Measurements from ENCODE around the gene PLEKHM1. TPM values are rescaled to one million over a fixed set of nuclear protein-coding genes. Genes with fewer than 3 reads are reported as not detected.

The PLEKHM1 gene
- total RNA-seq, 3 donors from 2014 or later (not counting 1 experiment from before 2014, with no cell fraction given): 140 to 160 (median 158) TPM

DNA sequence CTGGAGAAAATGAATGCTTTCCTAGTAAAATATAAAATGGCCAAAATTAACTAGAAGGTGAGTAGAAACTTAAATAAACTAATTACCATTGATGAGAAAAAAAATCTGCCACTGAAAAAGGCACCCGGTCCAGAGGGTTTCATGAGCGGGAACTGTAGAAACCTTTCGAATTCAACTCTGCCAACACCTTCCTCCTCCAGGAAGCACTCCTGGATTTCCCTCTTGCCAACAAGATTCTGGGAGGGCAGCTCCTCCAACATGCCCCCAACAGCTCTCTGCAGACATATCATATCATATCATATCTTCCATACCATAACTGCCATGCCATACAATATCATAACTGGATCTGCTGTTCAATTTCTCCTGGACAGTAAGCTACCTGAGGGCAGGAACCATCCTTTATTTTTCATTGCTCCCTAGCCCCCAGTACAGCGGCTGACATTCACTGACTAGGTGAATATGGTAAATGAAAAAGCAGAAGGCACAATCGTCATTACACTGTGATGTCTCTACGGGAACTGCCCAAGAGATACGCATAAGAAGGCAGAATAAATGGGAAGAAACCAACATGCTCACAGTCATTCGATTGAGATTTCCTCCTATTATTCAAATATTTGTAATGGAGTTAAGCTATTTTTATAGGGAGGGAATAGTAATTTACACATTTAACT, 67.1 kb downstream of the PLEKHM1 start:
- H3K4me1 ChIP-seq (ENCODE audit: control insufficient read depth, insufficient read depth, low read length): peaks cover 18% of the 10 kb centered on the region
- no peak overlapping the region for H3K4me3 Mint-ChIP-seq
- DNase-seq (no peak), ATAC-seq (no peak)
- H3K27ac Mint-ChIP-seq: no peak overlapping the region
- H3K9me3 Mint-ChIP-seq: no peaks in the 10 kb centered on the region
- H3K36me3 Mint-ChIP-seq: no peaks in the 10 kb centered on the region
- H3K4me3 ChIP-seq (ENCODE audit: low read length): no peak overlapping the region
- no peaks in the 10 kb centered on the region for H3K9me3 ChIP-seq (ENCODE audit: control insufficient read depth, insufficient read depth, low read length)
- no peaks in the 10 kb centered on the region for H3K27me3 Mint-ChIP-seq (ENCODE audit: low read depth in 2 of 2)
- TF ChIP-seq, protein P1, sequence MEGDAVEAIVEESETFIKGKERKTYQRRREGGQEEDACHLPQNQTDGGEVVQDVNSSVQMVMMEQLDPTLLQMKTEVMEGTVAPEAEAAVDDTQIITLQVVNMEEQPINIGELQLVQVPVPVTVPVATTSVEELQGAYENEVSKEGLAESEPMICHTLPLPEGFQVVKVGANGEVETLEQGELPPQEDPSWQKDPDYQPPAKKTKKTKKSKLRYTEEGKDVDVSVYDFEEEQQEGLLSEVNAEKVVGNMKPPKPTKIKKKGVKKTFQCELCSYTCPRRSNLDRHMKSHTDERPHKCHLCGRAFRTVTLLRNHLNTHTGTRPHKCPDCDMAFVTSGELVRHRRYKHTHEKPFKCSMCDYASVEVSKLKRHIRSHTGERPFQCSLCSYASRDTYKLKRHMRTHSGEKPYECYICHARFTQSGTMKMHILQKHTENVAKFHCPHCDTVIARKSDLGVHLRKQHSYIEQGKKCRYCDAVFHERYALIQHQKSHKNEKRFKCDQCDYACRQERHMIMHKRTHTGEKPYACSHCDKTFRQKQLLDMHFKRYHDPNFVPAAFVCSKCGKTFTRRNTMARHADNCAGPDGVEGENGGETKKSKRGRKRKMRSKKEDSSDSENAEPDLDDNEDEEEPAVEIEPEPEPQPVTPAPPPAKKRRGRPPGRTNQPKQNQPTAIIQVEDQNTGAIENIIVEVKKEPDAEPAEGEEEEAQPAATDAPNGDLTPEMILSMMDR (IDR thresholded peaks at IDR 0.05): no peak
- H3K27me3 ChIP-seq (ENCODE audit: control insufficient read depth, insufficient read depth, low read length): no peaks in the 10 kb centered on the region
- peaks cover 7 to 24% of the 10 kb centered on the region in 2 donors for H3K4me1 Mint-ChIP-seq
- no peaks in the 10 kb centered on the region for H3K36me3 ChIP-seq (ENCODE audit: control insufficient read depth, insufficient read depth, low read length)
- no peak overlapping the region for H3K27ac ChIP-seq (ENCODE audit: low read length)
- 83% methylated on average over 7 of the region's 8 CpGs for WGBS (ENCODE audit: insufficient coverage)
- intact Hi-C loops (cut with micrococcal nuclease): no loop called here

DNA sequence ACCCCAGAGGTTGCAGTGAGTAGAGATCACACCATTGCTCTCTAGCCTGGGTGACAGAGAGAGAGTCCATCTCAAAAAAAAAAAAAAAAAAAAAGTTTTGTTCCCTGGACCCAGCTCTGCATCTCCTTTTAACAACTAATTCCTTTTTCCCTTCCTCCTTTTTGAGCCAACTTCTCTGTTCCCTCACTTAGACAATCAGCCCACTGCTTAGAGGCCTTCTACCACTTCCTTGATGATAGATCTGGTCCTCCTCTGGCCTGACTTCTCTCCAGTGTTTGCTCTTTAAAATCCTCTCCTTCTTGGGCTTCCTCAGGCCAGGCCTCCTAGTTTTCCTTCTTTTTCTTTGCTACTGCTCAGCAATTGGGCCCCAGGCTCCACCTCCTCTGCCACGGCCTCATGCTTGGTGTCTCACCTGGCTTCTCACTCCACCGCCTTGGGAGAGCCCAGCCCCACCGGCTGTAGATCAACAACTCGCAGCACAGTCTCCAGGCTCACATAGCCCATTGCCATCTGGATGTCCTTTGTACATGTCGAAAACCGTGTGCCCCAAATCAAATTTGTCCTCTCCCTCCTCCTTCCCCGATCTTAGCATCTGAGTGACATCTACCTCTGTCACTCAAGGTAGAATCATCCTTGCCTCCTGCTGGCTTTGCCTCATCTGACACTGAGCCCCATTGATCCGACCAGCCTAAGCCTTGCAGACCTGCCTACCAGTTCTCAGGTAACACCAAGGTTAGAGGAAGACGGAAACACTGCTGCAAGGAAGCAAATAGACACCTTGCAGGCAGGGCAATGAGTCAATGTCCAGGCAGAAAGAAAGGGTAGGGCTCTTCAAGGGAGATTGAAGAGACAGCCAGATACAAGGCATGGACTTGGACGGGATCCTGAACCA, 75.3 kb downstream of the PLEKHM1 start:
- WGBS (ENCODE audit: insufficient coverage): 84% methylated on average over 10 of the region's 10 CpGs
- Histone ChIP-seq H3K27ac (ENCODE audit: low read length) (no peak overlapping the region), H3K4me1 (ENCODE audit: control insufficient read depth, insufficient read depth, low read length) (peaks cover 37% of the 10 kb centered on the region), H3K27me3 (ENCODE audit: control insufficient read depth, insufficient read depth, low read length) (no peaks in the 10 kb centered on the region), H3K36me3 (ENCODE audit: control insufficient read depth, insufficient read depth, low read length) (no peaks in the 10 kb centered on the region), H3K4me3 (ENCODE audit: low read length) (no peak overlapping the region), H3K9me3 (ENCODE audit: control insufficient read depth, insufficient read depth, low read length) (no peaks in the 10 kb centered on the region)
- peak overlapping the region; percentile 55 to 72 for H3K27ac Mint-ChIP-seq
- intact Hi-C loops (cut with micrococcal nuclease): no loop called here
- peaks cover 27 to 35% of the 10 kb centered on the region in 2 donors for H3K4me1 Mint-ChIP-seq
- H3K4me3 Mint-ChIP-seq: peak overlapping the region; percentile 28
- TF ChIP-seq, protein P1 (IDR thresholded peaks at IDR 0.05): no peak
- DNase-seq: no peak
- H3K27me3 Mint-ChIP-seq (ENCODE audit: low read depth in 2 of 2): no peaks in the 10 kb centered on the region
- H3K36me3 Mint-ChIP-seq: no peaks in the 10 kb centered on the region
- H3K9me3 Mint-ChIP-seq: no peaks in the 10 kb centered on the region
- ATAC-seq: no peak

DNA sequence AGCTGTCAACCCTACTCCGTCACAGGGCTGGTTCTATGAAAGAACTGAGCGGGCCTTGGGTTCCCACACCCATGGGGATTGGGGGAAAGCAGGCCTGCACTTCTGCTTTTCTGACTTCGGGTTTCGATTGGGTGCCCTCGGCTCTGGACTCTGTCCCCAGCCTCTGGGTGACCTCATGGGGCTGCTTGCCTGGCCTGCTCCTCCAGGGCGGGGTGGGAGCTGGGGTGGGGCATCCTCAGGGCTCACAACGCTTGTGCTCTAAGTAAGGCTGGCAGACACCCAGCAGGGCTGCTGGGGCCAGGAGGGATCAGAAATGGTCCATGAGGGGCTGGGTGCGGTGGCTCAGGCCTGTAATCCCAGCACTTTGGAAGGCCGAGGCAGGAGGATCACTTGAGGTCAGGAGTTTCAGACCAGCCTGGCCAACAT, 77.0 kb downstream of the PLEKHM1 start:
- no peaks in the 10 kb centered on the region for H3K27me3 Mint-ChIP-seq (ENCODE audit: low read depth in 2 of 2)
- Histone ChIP-seq H3K27ac (ENCODE audit: low read length) (no peak overlapping the region), H3K4me3 (ENCODE audit: low read length) (no peak overlapping the region), H3K9me3 (ENCODE audit: control insufficient read depth, insufficient read depth, low read length) (no peaks in the 10 kb centered on the region), H3K4me1 (ENCODE audit: control insufficient read depth, insufficient read depth, low read length) (peaks cover 52% of the 10 kb centered on the region), H3K27me3 (ENCODE audit: control insufficient read depth, insufficient read depth, low read length) (no peaks in the 10 kb centered on the region), H3K36me3 (ENCODE audit: control insufficient read depth, insufficient read depth, low read length) (no peaks in the 10 kb centered on the region)
- 74% methylated on average over 9 of the region's 9 CpGs for WGBS (ENCODE audit: insufficient coverage)
- no peaks in the 10 kb centered on the region for H3K36me3 Mint-ChIP-seq
- ATAC-seq (no peak), DNase-seq (no peak)
- H3K4me1 Mint-ChIP-seq: peaks cover 37 to 52% of the 10 kb centered on the region in 2 donors
- TF ChIP-seq, protein P1 (IDR thresholded peaks at IDR 0.05): no peak
- H3K9me3 Mint-ChIP-seq: no peaks in the 10 kb centered on the region
- H3K4me3 Mint-ChIP-seq: no peak overlapping the region
- intact Hi-C loops (cut with micrococcal nuclease): no loop called here
- peak overlapping the region in 1 of 2 donors; percentile 99 for H3K27ac Mint-ChIP-seq

Measured in natural killer cell (primary cell).